ENCODE results near the gene C10orf53.
"Not testable (repeated sequence)": the region's sequence is repeated elsewhere in the genome, so short reads cannot be mapped to it uniquely, and the experiment has no call there.

Gene C10orf53

DNA sequence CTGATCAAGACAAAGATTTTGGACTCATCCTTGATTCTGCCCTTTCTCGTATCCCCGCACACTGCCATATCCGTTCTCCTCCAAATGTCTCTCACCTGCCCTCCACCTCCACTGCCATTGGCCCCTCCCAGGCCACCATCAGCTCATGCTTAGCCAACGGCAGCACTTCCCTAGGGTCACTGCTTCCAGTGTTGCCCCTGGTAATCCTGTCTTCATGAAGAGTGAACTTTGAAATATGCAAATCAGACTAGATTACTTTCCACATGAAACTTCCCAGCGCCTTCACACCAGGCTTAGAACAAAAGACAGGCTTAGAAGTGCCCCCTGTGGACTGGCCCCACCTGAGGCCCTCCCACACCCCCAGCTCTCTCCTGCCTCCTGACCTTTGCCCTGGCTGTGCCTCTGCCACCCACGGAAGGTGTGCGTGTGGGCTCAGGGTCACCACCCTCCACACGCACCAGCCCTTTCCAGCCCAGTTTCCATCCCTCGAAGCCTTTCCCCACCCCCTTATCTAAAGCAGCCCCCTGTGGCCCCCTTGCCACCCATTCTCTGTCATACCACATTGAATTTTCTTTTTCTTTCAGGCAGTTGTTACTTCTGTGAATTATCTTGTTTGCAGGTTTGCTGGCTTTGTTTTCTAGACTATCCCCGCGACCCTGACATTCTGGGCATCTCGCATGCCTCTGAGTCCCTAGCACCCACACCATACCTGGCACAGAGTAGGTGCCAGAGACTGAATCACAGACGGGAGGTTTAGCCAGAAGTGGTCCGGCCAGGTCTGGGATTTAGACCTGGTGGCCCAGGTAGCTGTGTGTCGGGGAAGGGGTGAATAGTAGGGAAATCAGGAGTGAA is 26.8 kb upstream of the C10orf53 start:
- DNase-seq, result no peak

- no peak for DNase-seq
Measured at GRCh38 chr10:49653273-49653929, 26.1 kb upstream of the C10orf53 start.

- DNase-seq, result no peak
Measured at GRCh38 chr10:49654036-49654693, 25.3 kb upstream of the C10orf53 start.

DNA sequence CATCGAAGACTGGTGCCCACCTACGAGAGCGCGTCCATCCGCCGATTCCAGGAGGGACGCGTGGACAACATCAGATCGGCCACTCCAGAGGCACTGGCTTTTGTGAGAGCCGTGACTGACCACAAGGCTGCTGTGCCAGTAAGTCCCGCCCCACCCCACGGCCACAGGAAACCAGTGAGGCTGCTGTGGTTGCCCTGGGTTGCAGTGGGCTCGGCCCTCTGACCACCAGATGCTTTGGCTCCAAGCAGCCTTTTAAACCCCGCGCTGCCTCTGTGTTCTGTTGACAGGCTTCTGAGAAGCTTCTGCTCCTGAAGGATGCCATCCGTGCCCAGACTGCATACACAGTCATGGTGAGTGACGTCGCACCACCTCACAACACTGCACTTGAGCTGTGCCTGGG is 24.4 kb upstream of the C10orf53 start:
- DNase-seq, result no peak

DNA sequence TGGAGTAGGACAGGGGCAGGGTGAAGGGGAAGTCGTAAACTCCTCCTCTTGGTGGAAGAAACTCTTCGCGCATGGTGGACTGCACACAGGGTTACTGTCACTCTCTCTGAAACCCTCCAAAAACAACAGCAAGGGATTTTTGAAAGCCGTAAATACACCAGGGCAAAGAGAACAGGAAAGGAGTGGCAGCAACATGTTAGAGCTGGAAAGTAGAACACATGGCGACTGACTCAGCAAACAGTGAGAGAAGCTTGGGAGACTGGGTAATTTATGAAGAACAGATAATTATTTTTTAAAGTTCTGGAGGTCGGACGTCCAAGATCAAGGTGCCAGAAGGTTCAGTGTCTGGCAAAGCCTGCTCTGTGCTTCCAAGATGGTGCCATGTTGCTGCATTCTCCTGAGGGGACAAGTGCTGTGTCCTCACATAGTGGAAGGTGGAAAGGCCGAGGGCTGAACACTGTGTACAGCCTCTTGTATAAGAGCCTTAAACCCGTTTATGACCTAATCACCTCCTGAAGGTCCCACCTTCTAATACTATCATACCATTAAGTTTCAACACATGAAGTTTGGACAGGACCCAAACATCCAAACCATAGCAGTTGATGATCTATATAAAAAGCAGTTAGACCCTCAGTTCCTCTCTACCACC is 22.5 kb upstream of the C10orf53 start:
- DNase-seq, result no peak

DNA sequence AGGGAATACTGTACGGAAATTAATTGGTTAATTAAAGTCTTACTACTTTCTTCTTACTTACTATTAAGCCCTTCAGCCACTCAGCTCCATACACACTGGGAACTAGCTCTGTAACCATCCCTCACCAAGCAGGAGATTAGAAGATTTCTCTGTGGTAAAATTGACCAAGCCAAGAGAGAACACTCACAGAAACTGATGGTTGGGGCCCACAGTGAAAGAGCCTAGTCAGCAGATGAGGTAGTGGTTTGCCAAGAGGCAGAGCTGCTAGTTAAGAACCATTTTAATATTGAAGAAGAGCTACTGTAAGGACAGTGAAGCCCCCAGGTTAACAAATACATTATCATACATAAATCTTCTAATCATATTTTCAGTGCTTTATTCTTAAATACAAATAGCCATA is 21.8 kb upstream of the C10orf53 start:
- no peak for DNase-seq

DNA sequence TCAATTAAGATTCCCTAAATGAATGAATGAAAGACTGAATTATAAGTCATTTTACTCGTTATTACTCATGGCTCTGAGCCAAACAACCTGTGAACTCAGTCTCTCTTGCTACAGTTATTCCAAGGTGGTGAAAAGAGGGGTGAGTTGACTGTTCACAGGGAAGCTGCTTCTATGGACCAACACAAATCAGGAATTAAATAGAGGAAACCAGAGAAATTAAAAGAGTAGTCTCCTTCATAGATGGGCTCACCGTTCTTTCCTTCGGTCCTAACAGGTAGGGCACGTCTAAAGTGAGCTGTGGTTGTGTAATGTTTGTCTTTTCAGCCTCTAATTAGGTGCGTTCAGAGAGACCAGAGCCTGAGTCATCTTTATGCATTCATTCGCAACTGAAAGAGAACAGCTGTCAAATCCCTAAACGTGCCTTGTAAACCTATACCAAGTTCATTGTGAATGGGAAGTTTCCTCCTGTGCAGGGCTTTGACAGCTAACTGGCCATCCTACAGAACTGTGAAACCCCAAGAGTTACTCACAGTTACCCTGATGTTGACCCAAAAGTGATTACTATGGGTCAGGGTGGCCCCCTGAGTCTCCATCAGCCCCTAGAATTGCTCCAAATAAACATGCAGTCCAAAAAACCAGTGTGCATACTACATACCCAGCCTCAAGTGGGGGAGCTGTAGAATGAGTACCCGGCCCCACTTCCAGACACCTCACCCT is 18.2 kb upstream of the C10orf53 start:
- DNase-seq, result no peak

DNA sequence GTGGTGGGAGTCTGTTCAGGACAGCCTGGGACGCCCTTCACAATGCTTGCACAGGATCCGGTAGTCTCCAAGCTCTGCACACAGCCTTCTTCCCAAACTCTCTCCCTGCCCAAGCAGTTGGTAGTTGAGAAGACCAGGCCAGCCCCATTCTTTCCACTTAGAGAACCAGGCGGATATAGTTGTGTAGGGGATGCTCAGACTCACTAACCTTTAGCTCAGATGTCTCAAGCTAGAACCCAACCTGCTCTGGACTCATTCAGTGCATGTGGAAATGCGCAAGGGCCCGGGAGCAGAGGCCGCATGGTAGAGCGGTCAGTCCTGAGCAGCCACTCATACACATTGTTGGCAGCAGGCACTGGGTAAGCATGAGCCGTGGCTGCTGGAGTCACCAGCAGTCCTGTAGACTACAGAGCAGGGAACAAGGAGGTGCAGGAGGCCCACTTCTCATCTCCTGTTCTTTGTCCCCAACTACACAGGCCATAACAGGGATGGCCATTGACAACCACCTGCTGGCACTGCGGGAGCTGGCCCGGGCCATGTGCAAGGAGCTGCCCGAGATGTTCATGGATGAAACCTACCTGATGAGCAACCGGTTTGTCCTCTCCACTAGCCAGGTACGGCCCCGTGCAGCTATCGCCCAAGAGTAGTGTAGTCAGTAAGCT is 17.2 kb upstream of the C10orf53 start:
- DNase-seq, result no peak

GRCh38 chr10:49663596-49663995 is 15.9 kb upstream of the C10orf53 start:
- no peak for DNase-seq

DNA sequence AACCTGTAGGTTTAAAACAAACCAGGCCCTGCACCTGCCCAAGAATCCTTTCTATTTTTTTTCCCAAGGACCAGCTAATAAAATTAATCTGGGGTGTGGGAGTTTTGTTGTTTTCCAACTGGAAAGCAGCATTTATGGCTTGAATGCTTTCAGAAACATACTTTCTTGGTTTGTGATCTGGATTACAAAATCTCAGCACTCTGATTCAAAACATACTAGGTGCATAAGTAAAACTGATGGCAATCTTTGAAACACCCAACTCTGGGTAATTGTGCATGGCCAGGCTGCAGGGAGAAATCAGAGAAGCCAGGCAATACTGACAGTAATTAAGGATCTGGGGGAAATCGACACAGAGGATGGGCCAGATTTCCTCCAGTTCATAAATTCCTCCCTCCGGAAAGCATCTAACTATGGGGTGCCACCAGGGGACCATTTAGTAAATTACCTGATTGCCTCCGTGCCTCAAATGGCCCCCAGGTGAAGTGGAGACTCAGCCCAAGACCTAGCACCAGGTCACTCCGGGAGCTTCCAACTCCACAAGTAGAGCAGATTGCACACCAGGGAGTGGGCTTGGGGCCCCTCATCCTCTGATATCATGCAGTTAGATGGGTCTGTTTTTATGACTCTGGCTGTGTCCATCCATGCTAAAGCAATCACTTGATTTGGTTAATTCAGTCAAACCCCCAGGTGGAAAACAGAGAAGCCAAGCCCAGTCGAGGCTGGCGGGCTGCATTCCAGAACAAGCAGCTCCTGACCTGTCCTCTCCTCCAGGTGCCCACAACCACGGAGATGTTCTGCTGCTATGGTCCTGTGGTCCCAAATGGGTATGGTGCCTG is 15.2 kb upstream of the C10orf53 start:
- DNase-seq, result no peak

DNA sequence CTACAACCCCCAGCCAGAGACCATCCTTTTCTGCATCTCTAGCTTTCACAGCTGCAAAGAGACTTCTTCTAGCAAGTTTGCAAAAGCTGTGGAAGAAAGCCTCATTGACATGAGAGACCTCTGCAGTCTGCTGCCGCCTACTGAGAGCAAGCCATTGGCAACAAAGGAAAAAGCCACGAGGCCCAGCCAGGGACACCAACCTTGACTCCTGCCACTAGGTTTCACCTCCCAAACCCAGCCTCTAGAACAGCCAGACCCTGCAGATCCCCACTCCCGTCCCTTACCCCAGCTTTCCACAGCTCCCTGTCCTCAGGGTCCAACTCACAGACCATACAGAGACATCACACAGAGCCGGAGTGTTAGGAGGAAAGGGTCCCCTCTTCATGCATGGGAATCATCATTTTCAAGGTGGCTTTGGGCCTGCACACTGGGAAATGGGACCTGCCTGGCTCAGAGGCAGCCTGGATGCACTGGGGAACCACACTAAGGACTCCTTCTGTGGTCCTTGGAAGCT is 14.6 kb upstream of the C10orf53 start:
- no peak for DNase-seq

DNA sequence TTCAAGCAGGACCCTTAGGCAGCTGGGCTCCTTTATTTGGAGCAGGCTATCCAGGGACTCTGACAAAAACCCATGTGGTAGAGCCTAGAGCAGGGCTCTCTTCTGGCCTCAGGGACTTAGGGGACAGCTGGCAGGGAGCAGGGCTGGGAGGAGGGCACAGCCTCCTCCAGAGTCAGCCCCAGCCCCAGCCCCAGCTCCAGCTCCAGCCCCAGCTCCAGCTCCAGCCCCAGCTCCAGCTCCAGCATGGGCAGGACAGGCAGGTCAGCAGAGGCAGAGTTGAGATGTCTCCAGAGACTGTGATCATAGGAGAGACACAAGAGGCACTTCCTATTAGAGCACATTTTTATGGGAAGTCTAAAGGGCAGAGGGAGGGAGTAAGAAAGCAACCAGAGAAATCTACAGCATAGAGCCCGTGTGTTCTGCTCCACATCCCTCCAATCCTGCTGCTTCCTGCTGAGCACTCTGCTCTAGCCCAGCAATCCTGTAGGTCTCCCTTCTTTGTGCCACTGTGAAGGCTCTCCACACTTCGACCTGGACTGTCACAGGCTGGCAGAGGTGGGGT is 13.3 kb upstream of the C10orf53 start:
- no peak for DNase-seq

- DNase-seq, result no peak
Measured at GRCh38 chr10:49666685-49667084, 12.8 kb upstream of the C10orf53 start.

DNA sequence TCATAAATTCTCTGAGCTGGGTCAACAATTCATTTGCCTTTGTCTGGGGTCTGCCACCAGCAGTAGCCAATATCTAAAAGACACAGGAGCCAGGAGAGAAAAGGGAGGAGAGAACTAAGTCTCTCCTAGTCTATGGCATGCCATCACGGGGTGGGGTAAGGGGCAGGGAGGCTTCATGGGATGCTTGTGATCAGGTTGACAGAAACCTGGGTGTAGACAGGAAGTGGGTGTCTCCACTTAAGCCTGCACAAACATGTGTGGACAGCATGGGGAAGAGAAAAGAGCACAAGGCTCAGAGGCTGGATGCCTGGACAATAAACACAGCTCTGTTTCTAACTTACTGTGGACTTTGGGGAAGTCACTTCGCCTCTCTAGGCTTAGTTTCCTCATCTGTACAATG is 11.5 kb upstream of the C10orf53 start:
- no peak for DNase-seq

GRCh38 chr10:49668684-49669083 is 10.8 kb upstream of the C10orf53 start:
- DNase-seq, result no peak

DNA sequence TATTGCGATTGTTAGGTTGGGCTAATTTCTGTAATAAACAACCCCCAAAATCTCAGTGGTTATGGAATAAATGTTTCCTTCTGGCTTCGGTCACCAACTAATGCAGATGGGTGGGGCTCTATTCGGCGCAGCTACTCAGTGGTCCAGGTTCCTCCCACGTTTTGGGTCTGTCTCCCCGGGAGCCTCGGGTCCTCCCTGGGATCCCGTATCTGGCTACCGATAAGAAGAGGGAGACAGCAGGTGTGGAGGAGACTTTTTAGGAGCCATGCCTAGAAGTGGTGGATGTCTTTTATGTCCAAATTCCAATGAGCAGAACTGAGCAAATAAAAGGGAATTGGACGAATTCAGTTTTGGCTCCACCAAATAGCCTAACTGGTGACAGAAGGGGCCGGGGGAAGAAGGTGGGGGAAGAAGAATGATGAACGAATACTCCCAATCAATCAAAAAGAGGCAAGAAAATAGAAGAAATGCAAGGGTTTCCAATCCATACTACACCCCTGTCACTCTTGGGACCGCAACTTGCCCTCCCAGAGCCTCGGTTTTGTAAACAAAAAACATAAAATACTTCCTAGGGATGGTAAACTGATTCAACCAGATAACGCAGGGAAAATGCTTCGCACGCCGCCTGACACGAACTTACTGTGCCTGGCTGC is 498 bp upstream of the C10orf53 start:
- DNase-seq, result no peak

GRCh38 chr10:49682449-49682848 is 3.0 kb downstream of the C10orf53 start:
- DNase-seq, result not testable (repeated sequence)

- no peak for DNase-seq
Measured at GRCh38 chr10:49682879-49683278, 3.4 kb downstream of the C10orf53 start.

- DNase-seq, result no peak
Measured at GRCh38 chr10:49686651-49687050, 7.2 kb downstream of the C10orf53 start.

DNA sequence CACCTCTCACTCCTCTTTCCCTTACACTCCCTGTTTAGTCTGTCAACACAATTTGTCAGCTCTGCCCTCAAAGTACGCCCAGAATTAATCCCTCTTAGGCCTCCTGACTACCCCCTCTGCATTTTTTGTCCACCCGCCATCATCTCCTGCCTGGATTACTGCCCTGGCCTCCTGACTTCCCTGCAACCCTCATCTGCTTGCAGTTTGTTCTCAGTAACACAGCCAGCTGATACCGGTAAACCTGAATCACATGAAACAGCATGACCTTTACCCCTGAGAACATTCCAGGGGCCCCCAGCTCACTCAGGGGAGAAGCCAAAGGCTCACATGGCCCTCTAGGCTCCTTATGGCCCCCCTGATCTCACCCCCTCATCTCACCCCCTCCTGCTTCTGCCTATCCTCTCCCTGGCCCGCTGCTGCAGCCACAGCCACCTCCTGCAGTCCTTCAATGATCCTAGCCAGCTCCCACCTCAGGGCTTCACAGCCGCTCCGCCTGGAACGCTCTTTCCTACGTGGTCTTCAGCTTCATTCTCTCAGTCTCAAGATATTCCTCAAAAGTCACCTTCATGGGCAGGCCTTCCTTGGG is 8.9 kb downstream of the C10orf53 start:
- DNase-seq, result no peak

All from CD4-positive, alpha-beta T cell treated with Interferon alpha-2 for 1 hour (primary cell).